H1 (cell line): ENCODE data around the gene SKAP2. TPM values are rescaled to one million over a fixed set of nuclear protein-coding genes. Genes with fewer than 3 reads are reported as not detected.

ENCODE experiments used
- CTCF ChIA-PET: fragments of 300-600 bp; sonication (Branson Sonifier 250); formaldehyde crosslinking; loops from one replicate; lab custom pipeline; 2021; ENCODE audit not compliant: partially characterized antibody; lab: Charles Lee
- POLR2A ChIA-PET: fragments of 300-600 bp; sonication (Branson Sonifier 250); formaldehyde crosslinking; loops from one replicate; lab custom pipeline; 2021; ENCODE audit warnings: inconsistent platforms; ENCODE audit not compliant: partially characterized antibody; lab: Charles Lee
- DNase-seq, 2 experiments: peaks; one replicate each; pipeline versions ENCODE4 v3.0.0 to v3.0.0-alpha.2; 2010 to 2022; ENCODE audit warnings: low spot score in 2 of 2, low read depth in 1 of 2, mixed read lengths in 1 of 2
- FAIRE-seq: peaks from 2 replicates; lab custom pipeline; 2011; peaks lifted over from hg19 to GRCh38; lab: Jason Lieb, UNC
- H2AFZ ChIP-seq: 2 replicates; pipeline ENCODE4 v1.8.1; 2012; ENCODE audit warnings: low read length, inconsistent platforms
- H2AK5ac ChIP-seq: 2 replicates; pipeline ENCODE4 v1.6.1; 2013; ENCODE audit warnings: low read depth, low read length
- H2BK120ac ChIP-seq: replicated peaks from 2 replicates; pipeline ENCODE3; 2013; ENCODE audit warnings: low read depth, low read length, inconsistent platforms
- H2BK12ac ChIP-seq: 2 replicates; pipeline ENCODE4 v1.6.1; 2013; ENCODE audit warnings: low read depth, low read length
- H2BK15ac ChIP-seq: 2 replicates; pipeline ENCODE4 v1.6.1; 2013; ENCODE audit warnings: low read length
- H2BK20ac ChIP-seq: 2 replicates; pipeline ENCODE4 v1.6.1; 2013; ENCODE audit warnings: low read length
- H2BK5ac ChIP-seq: 2 replicates; pipeline ENCODE4 v1.6.1; 2013; ENCODE audit warnings: low read depth, low read length
- H3K14ac ChIP-seq: 2 replicates; pipeline ENCODE4 v1.6.1; 2013; ENCODE audit warnings: inconsistent platforms; ENCODE audit not compliant: insufficient read length
- H3K18ac ChIP-seq: 2 replicates; pipeline ENCODE4 v1.6.1; 2013; ENCODE audit warnings: low read length; ENCODE audit errors: extremely low read depth
- H3K23ac ChIP-seq: 2 replicates; pipeline ENCODE4 v1.6.1; 2013; ENCODE audit warnings: inconsistent platforms; ENCODE audit not compliant: insufficient read length
- H3K23me2 ChIP-seq: 2 replicates; pipeline ENCODE4 v1.6.1; 2013; ENCODE audit warnings: low read depth, low read length
- H3K27ac ChIP-seq: 2 replicates; pipeline ENCODE4 v1.6.1; 2011; ENCODE audit warnings: low read depth, low read length, inconsistent platforms
- H3K27me3 ChIP-seq, 4 experiments: replicated peaks in 1 of 4; 1 replicate in 1 of 4; 2 replicates in 3 of 4; pipeline versions ENCODE4 v1.6.1 to v1.8.1; 2011 to 2013; ENCODE audit warnings: low read length in 3 of 4, mild to moderate bottlenecking in 3 of 4, inconsistent platforms in 2 of 4, mixed read lengths in 2 of 4, moderate library complexity in 1 of 4; ENCODE audit not compliant: control insufficient read depth in 3 of 4, insufficient read depth in 3 of 4; ENCODE audit errors: extremely low read depth in 1 of 4
- H3K36me3 ChIP-seq, 4 experiments: 2 replicates each; pipeline versions ENCODE4 v1.6.1 to v1.8.1; 2011 to 2013; ENCODE audit warnings: mild to moderate bottlenecking in 4 of 4, low read length in 3 of 4, moderate library complexity in 2 of 4, control low read depth in 1 of 4, inconsistent platforms in 1 of 4; ENCODE audit not compliant: insufficient read depth in 4 of 4, control insufficient read depth in 2 of 4
- H3K4ac ChIP-seq: replicated peaks from 2 replicates; pipeline ENCODE3; 2013; ENCODE audit warnings: low read length, low read depth, mixed read lengths, inconsistent platforms; ENCODE audit not compliant: insufficient read length
- H3K4me1 ChIP-seq, 4 experiments: replicated peaks in 1 of 4; 1 replicate in 1 of 4; 2 replicates in 3 of 4; pipeline versions ENCODE4 v1.6.1 to v1.8.1; 2011 to 2013; ENCODE audit warnings: low read length in 3 of 4, inconsistent platforms in 2 of 4, mixed read lengths in 1 of 4; ENCODE audit not compliant: insufficient read depth in 4 of 4, control insufficient read depth in 3 of 4
- H3K4me2 ChIP-seq, 2 experiments: 2 replicates each; pipeline versions ENCODE4 v1.6.1 to v1.8.1; 2011 to 2013; ENCODE audit warnings: low read depth in 2 of 2, low read length in 2 of 2, control low read depth in 1 of 2, inconsistent platforms in 1 of 2, mild to moderate bottlenecking in 1 of 2; ENCODE audit not compliant: insufficient read depth in 1 of 2
- H3K4me3 ChIP-seq, 4 experiments: fragments of 200-600, 300-600 bp in 1 of 4; sonication (generic), shearing (Covaris generic), sonication (Bioruptor Twin) in 1 of 4; 2 replicates each; pipeline versions ENCODE4 v1.5.1 to v1.8.1; 2011 to 2016; ENCODE audit warnings: low read length in 4 of 4, low read depth in 3 of 4, control low read depth in 2 of 4, inconsistent platforms in 2 of 4, mild to moderate bottlenecking in 2 of 4, mixed read lengths in 1 of 4, moderate library complexity in 1 of 4; ENCODE audit not compliant: insufficient read depth in 2 of 4; ENCODE audit errors: extremely low read depth in 1 of 4
- H3K56ac ChIP-seq: replicated peaks from 2 replicates; pipeline ENCODE3; 2013; ENCODE audit warnings: low read depth, mild to moderate bottlenecking, mixed read lengths, low read length, inconsistent platforms; ENCODE audit not compliant: insufficient read length
- H3K79me1 ChIP-seq: 2 replicates; pipeline ENCODE4 v1.6.1; 2013; ENCODE audit warnings: low read depth, low read length, control low read depth
- H3K79me2 ChIP-seq, 2 experiments: 2 replicates each; pipeline versions ENCODE4 v1.6.1 to v1.8.1; 2012 to 2013; ENCODE audit warnings: low read length in 2 of 2, mild to moderate bottlenecking in 2 of 2, inconsistent platforms in 1 of 2; ENCODE audit not compliant: insufficient read depth in 2 of 2, control insufficient read depth in 1 of 2
- H3K9ac ChIP-seq, 4 experiments: replicated peaks in 1 of 4; 1 replicate in 1 of 4; 2 replicates in 3 of 4; pipeline versions ENCODE4 v1.6.1 to v1.8.1; 2011 to 2013; ENCODE audit warnings: low read depth in 3 of 4, low read length in 3 of 4, control low read depth in 2 of 4, mild to moderate bottlenecking in 2 of 4, moderate library complexity in 2 of 4, inconsistent platforms in 1 of 4; ENCODE audit errors: extremely low read depth in 1 of 4
- H3K9me3 ChIP-seq, 2 experiments: 2 replicates each; pipeline versions ENCODE4 v1.6.1 to v1.8.1; 2012 to 2013; ENCODE audit warnings: mild to moderate bottlenecking in 2 of 2, moderate library complexity in 2 of 2, control low read depth in 1 of 2, inconsistent platforms in 1 of 2, low read depth in 1 of 2, low read length in 1 of 2, mixed read lengths in 1 of 2; ENCODE audit not compliant: insufficient read depth in 2 of 2
- H4K20me1 ChIP-seq, 2 experiments: replicated peaks in 1 of 2; 2 replicates each; pipeline versions ENCODE3 to v1.8.1; 2011 to 2013; ENCODE audit warnings: inconsistent platforms in 2 of 2, low read length in 2 of 2, mild to moderate bottlenecking in 1 of 2; ENCODE audit not compliant: insufficient read depth in 2 of 2, control insufficient read depth in 1 of 2
- H4K5ac ChIP-seq: 2 replicates; pipeline ENCODE4 v1.6.1; 2013; ENCODE audit warnings: low read length, low read depth, mixed read lengths, inconsistent platforms; ENCODE audit not compliant: insufficient read length
- H4K8ac ChIP-seq: 2 replicates; pipeline ENCODE4 v1.8.0; 2013; ENCODE audit warnings: mild to moderate bottlenecking, moderate library complexity, low read length, inconsistent platforms; ENCODE audit not compliant: insufficient read depth; ENCODE audit errors: extremely low read depth
- H4K91ac ChIP-seq: replicated peaks from 2 replicates; pipeline ENCODE3; 2013; ENCODE audit warnings: low read length, mixed read lengths, inconsistent platforms; ENCODE audit not compliant: insufficient read length
- CEBPB ChIP-seq: IDR thresholded peaks from 2 replicates; pipeline ENCODE4 v1.6.1; 2012; ENCODE audit warnings: low read depth, low read length
- EP300 ChIP-seq, 2 experiments: IDR thresholded peaks; 1 replicate in 1 of 2; 2 replicates in 1 of 2; pipeline ENCODE4 v1.6.1; 2011 to 2012; ENCODE audit warnings: low read depth in 2 of 2, low read length in 2 of 2, mild to moderate bottlenecking in 2 of 2, borderline replicate concordance in 1 of 2, inconsistent platforms in 1 of 2, moderate library complexity in 1 of 2
- EZH2 ChIP-seq: fragments of 200-600 bp; sonication (generic); IDR thresholded peaks from 2 replicates; pipeline ENCODE4 v1.7.1; 2012; ENCODE audit warnings: low read depth, mild to moderate bottlenecking, moderate library complexity, low read length, inconsistent platforms; ENCODE audit not compliant: severe bottlenecking
- HDAC2 ChIP-seq, 2 experiments: fragments of 300-600 bp in 1 of 2; sonication (generic) in 1 of 2; IDR thresholded peaks; 2 replicates each; pipeline ENCODE4 v1.6.1; 2011 to 2012; ENCODE audit warnings: low read depth in 2 of 2, low read length in 2 of 2, mild to moderate bottlenecking in 2 of 2, moderate library complexity in 2 of 2, borderline replicate concordance in 1 of 2, inconsistent platforms in 1 of 2
- HDAC6 ChIP-seq: IDR thresholded peaks from one replicate; pipeline ENCODE4 v1.7.1; 2012; ENCODE audit warnings: low read depth, mild to moderate bottlenecking, inconsistent platforms, low read length, moderate library complexity
- KDM4A ChIP-seq: IDR thresholded peaks from one replicate; pipeline ENCODE4 v1.7.1; 2012; ENCODE audit warnings: low read depth, mild to moderate bottlenecking, moderate library complexity, low read length, inconsistent platforms; ENCODE audit not compliant: severe bottlenecking
- POLR2A ChIP-seq, 2 experiments: IDR thresholded peaks; 1 replicate in 1 of 2; 2 replicates in 1 of 2; pipeline ENCODE4 v1.6.1; 2011; ENCODE audit warnings: low read depth in 2 of 2, low read length in 2 of 2, mild to moderate bottlenecking in 2 of 2; ENCODE audit errors: control extremely low read depth in 1 of 2
- RAD21 ChIP-seq, 2 experiments: IDR thresholded peaks in 1 of 2; conservative IDR thresholded peaks in 1 of 2; 2 replicates each; pipeline ENCODE4 v1.6.1; 2011; ENCODE audit warnings: low read depth in 2 of 2, low read length in 2 of 2, improper control_type of control experiment in 1 of 2, inconsistent platforms in 1 of 2, mild to moderate bottlenecking in 1 of 2, moderate library complexity in 1 of 2
- RFX5 ChIP-seq: IDR thresholded peaks from 2 replicates; pipeline ENCODE4 v1.6.1; 2011; ENCODE audit warnings: low read depth, low read length, improper control_type of control experiment, borderline replicate concordance
- SIRT6 ChIP-seq: IDR thresholded peaks from one replicate; pipeline ENCODE4 v1.7.1; 2012; ENCODE audit warnings: low read length, inconsistent platforms
- SP1 ChIP-seq: IDR thresholded peaks from 2 replicates; pipeline ENCODE4 v1.6.1; 2011; ENCODE audit warnings: low read depth, low read length
- SUZ12 ChIP-seq: fragments of 200-600 bp; sonication (generic); IDR thresholded peaks from 2 replicates; pipeline ENCODE4 v1.6.1; 2012; ENCODE audit warnings: mild to moderate bottlenecking, inconsistent platforms, low read length, moderate library complexity, mixed read lengths
- TAF7 ChIP-seq: optimal IDR thresholded peaks from 2 replicates; pipeline ENCODE3; 2011; ENCODE audit warnings: low read depth, mild to moderate bottlenecking, inconsistent platforms, low read length, moderate library complexity, borderline replicate concordance
- TBP ChIP-seq: IDR thresholded peaks from 2 replicates; pipeline ENCODE4 v1.6.1; 2011; ENCODE audit warnings: low read depth, low read length, improper control_type of control experiment
- TCF12 ChIP-seq: IDR thresholded peaks from 2 replicates; pipeline ENCODE4 v1.6.1; 2011; ENCODE audit warnings: low read depth, mild to moderate bottlenecking, low read length
- WGBS, 2 experiments: shearing (Covaris generic) in 1 of 2; methylation state at CpG; one replicate each; pipeline versions ENCODE4 v1.1.6 to v1.1.7; 2013 to 2015; ENCODE audit warnings: low lambda C conversion rate in 2 of 2, mixed read lengths in 2 of 2, inconsistent platforms in 1 of 2, low coverage in 1 of 2, missing lambda C conversion rate in 1 of 2; ENCODE audit not compliant: insufficient replicate concordance in 2 of 2, insufficient coverage in 1 of 2, insufficient read length in 1 of 2; ENCODE audit errors: extremely low coverage in 1 of 2, missing lambda C conversion rate in 1 of 2; 5-methylcytosine and 5-hydroxymethylcytosine counted together
- polyA plus RNA-seq, 7 experiments: library from polyadenylated mRNA; depleted of rRNA in 3 of 7; stranded (reverse) in 5 of 7; unstranded in 2 of 7; fragments of >200 nt in 5 of 7; fragments of 200-250 nt in 2 of 7; gene quantifications; 1 replicate in 5 of 7; 2 replicates in 1 of 7; 4 replicates in 1 of 7; pipeline versions ENCODE4 v1.2.1 to v1.2.3, GENCODE V29; 2011 to 2013; ENCODE audit warnings: missing spikeins in 2 of 7, mixed read lengths in 2 of 7
- total RNA-seq: library from RNA; stranded (reverse); fragmentation: NEBNext Ultra II Directional; extraction: Animal tissue kit (Norgen Biotek cat#: 25700); gene quantifications from 2 replicates; pipeline ENCODE4 v1.2.1, GENCODE V29; 2021

Gene SKAP2
- total and polyA plus RNA-seq, 2 of the 8 experiments (the other 6 are each of a cell fraction or from before 2014, with no cell fraction given), result 0.53 to 5.1 TPM

DNA sequence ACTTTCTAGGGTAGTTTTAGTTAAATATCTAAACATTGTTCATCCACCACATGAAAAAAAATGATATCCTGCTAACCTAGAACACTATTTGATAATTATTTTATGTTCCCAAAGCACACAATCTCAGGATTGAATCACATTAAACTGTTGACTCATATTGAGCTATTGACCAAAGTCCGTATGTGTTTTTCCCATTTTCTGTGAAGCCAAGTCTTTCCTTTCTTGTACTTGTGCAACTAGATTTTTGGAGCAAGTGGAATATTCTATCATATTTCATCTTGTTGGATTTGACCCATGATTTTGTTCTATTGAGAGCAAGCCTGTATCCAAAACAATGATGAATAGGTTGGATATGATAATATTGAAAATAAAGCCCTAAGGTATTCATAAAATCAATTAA is 164.6 kb downstream of the SKAP2 start:
- H3K4me1 ChIP-seq, result no peaks in the 10 kb centered on the region
- ChIA-PET POLR2A (no interaction called here), CTCF (no interaction called here)
- DNase-seq, result no peak
- H4K91ac ChIP-seq, result no peak overlapping the region
- H4K5ac ChIP-seq, result no peak overlapping the region
- H3K4me3 ChIP-seq, result no peak overlapping the region
- no peaks in the 10 kb centered on the region for H3K9me3 ChIP-seq
- no peaks in the 10 kb centered on the region for H4K20me1 ChIP-seq
- H3K56ac ChIP-seq, result no peak overlapping the region
- no peak overlapping the region for H2BK20ac ChIP-seq
- no peak overlapping the region for H3K4me2 ChIP-seq
- no peak for FAIRE-seq
- no peak overlapping the region for H3K9ac ChIP-seq
- H3K14ac ChIP-seq, result no peak overlapping the region
- H2BK5ac ChIP-seq, result no peak overlapping the region
- H2BK120ac ChIP-seq, result no peak overlapping the region
- no peak overlapping the region for H2BK12ac ChIP-seq
- H3K36me3 ChIP-seq, result no peaks in the 10 kb centered on the region; a peak in 1 of 8 replicates
- H3K79me1 ChIP-seq, result no peaks in the 10 kb centered on the region
- no peak overlapping the region for H3K18ac ChIP-seq
- H3K79me2 ChIP-seq, result no peaks in the 10 kb centered on the region
- peaks cover 0 to 1% (median 0%) of the 10 kb centered on the region in 4 experiments; a peak in 2 of 7 replicates for H3K27me3 ChIP-seq
- H2BK15ac ChIP-seq, result no peak overlapping the region
- no peak overlapping the region for H3K23ac ChIP-seq
- H3K23me2 ChIP-seq, result no peaks in the 10 kb centered on the region
- no peak overlapping the region for H2AFZ ChIP-seq
- no peak overlapping the region for H2AK5ac ChIP-seq
- 100% methylated on average over 1 of the region's 1 CpG; no CpG with 5 or more reads in 1 of the 2 experiments for WGBS, 2 experiments
- no peak overlapping the region for H3K27ac ChIP-seq
- no peak overlapping the region for H4K8ac ChIP-seq
- no peak overlapping the region for H3K4ac ChIP-seq
- TF ChIP-seq SP1, result no peak
- no peak for TF ChIP-seq TBP
- no peak for TF ChIP-seq CEBPB
- no peak for TF ChIP-seq SUZ12
- TF ChIP-seq EP300 (IDR thresholded peaks at IDR 0.05; ENCODE audit: borderline replicate concordance in 1 of 2, low read depth in 2 of 2, low read length in 2 of 2), result no peak
- no peak for TF ChIP-seq HDAC2 (IDR thresholded peaks at IDR 0.05; ENCODE audit: borderline replicate concordance in 1 of 2, low read depth in 2 of 2, low read length in 2 of 2)
- no peak for TF ChIP-seq EZH2
- no peak for TF ChIP-seq HDAC6
- no peak for TF ChIP-seq POLR2A (IDR thresholded peaks at IDR 0.05; ENCODE audit: control extremely low read depth in 1 of 2, low read depth in 2 of 2, low read length in 2 of 2)
- TF ChIP-seq TCF12, result no peak
- TF ChIP-seq RAD21 (IDR thresholded peaks at IDR 0.05 in 1 of 2, conservative IDR thresholded peaks at IDR 0.05 in 1 of 2; ENCODE audit: low read depth in 2 of 2, low read length in 2 of 2), result no peak
- no peak for TF ChIP-seq KDM4A
- TF ChIP-seq RFX5, result no peak
- no peak for TF ChIP-seq SIRT6
- no peak for TF ChIP-seq TAF7
